ENCODE data around the gene HS2ST1. TPM values are rescaled to one million over a fixed set of nuclear protein-coding genes. Genes with fewer than 3 reads are reported as not detected.
"Not testable (repeated sequence)": the region's sequence is repeated elsewhere in the genome, so short reads cannot be mapped to it uniquely, and the experiment has no call there.

Gene HS2ST1
- total and polyA plus RNA-seq, 8 donors = 22.5 to 92.2 (median 70.7) TPM

GRCh38 chr1:86981482-86982213, 67.2 kb downstream of the HS2ST1 start:
- intact Hi-C loops (cut with DNase I) = no loop called here
- ATAC-seq (no peak), DNase-seq (no peak)
- Histone ChIP-seq H3K9me3 (no peaks in the 10 kb centered on the region), H3K36me3 (no peaks in the 10 kb centered on the region), H3K27me3 (no peaks in the 10 kb centered on the region), H3K4me3 (no peak overlapping the region), H3K27ac (no peak overlapping the region), H3K4me1 (no peaks in the 10 kb centered on the region)
- TF ChIP-seq CTCF (IDR thresholded peaks at IDR 0.05) = no peak

DNA sequence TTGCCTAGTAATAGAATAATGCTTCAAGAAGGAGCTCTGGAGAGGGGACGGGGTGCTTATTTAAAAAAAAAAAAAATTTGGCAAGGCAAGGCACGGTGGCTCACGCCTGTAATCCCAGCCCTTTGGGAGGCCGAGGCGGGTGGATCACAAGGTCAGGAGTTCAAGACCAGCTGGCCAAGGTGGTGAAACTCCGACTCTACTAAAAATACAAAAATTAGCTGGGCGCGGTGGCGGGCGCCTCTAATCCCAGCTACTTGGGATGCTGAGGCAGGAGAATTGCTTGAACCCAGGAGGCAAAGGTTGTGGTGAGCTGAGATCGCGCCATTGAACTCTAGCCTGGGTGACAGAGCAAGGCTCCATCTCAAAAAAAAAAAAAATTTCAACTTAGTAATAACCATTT, 69.2 kb downstream of the HS2ST1 start:
- H3K4me1 ChIP-seq; H3K36me3 ChIP-seq; ATAC-seq; H3K4me3 ChIP-seq; intact Hi-C loops (cut with DNase I); H3K27ac ChIP-seq; DNase-seq; H3K27me3 ChIP-seq; H3K9me3 ChIP-seq: not testable (repeated sequence)

DNA sequence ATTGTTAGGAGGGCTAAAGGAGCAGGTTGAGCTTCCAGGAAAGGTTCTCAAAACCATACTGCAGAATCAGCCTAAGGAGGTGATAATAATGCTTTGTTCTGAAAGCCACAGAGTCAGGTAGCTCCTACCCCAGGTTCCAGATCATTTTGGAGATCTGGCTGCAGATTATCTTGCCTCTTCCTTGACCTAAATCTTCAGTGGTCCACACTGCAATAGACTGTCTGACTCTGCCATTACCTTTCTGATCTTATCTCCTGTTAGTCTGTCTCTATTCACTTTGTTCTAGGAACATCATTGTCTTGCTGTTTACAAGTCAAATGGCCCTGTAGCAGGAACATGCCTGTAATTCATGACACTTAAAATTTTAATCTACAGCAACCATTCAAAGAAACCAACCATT, 73.0 kb downstream of the HS2ST1 start:
- DNase-seq = no peak
- TF ChIP-seq CTCF (IDR thresholded peaks at IDR 0.05) = no peak
- no peak overlapping the region for H3K4me3 ChIP-seq
- H3K9me3 ChIP-seq = no peaks in the 10 kb centered on the region
- H3K27me3 ChIP-seq = no peaks in the 10 kb centered on the region
- intact Hi-C loops (cut with DNase I) = no loop called here
- no peak overlapping the region for H3K27ac ChIP-seq
- no peak for ATAC-seq
- no peaks in the 10 kb centered on the region for H3K4me1 ChIP-seq
- H3K36me3 ChIP-seq = no peaks in the 10 kb centered on the region

DNA sequence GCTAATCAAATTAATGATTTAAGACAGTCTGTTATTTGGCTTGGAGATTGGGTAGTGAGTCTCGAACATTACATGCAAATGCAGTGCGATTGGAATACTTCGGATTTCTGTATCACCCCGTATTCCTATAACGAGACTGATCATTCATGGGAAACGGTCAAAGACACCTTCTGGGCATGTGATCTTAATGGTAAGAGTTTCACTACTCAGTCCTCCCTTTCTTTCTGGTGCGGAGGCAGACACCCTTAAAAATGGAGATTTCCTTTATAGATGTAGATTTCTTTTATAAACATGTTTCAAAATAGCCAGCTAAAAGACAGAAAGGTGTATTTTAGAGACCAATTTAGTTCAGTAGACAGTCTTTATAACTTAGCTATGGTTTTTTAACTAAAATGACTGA, 74.4 kb downstream of the HS2ST1 start:
- no peak overlapping the region for H3K4me3 ChIP-seq
- no peaks in the 10 kb centered on the region for H3K27me3 ChIP-seq
- no peaks in the 10 kb centered on the region for H3K4me1 ChIP-seq
- intact Hi-C loops (cut with DNase I) = no loop called here
- TF ChIP-seq CTCF (IDR thresholded peaks at IDR 0.05) = no peak
- no peaks in the 10 kb centered on the region for H3K9me3 ChIP-seq
- no peaks in the 10 kb centered on the region for H3K36me3 ChIP-seq
- ATAC-seq = no peak
- DNase-seq = no peak
- no peak overlapping the region for H3K27ac ChIP-seq

DNA sequence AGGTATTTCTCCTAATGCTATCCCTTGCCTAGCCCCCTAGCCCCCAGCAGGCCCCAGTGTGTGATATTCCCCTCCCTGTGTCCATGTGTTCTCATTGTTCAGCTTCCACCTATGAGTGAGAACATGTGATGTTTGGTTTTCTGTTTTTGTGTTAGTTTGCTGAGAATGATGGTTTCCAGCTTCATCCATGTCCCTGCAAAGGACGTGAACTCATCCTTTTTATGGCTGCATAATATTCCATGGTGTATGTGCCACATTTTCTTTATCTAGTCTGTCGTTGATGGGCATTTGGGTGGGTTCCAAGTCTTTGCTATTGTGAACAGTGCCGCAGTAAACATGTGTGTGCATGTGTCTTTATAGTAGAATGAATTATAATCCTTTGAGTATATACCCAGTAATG, 75.3 kb downstream of the HS2ST1 start:
- H3K27ac ChIP-seq; ATAC-seq; H3K4me3 ChIP-seq; H3K4me1 ChIP-seq; H3K36me3 ChIP-seq; H3K27me3 ChIP-seq; H3K9me3 ChIP-seq; DNase-seq; intact Hi-C loops (cut with DNase I): not testable (repeated sequence)

GRCh38 chr1:86990826-86991225, 76.4 kb downstream of the HS2ST1 start:
- no peaks in the 10 kb centered on the region for H3K9me3 ChIP-seq
- H3K36me3 ChIP-seq = no peaks in the 10 kb centered on the region
- H3K4me1 ChIP-seq = no peaks in the 10 kb centered on the region
- no peaks in the 10 kb centered on the region for H3K27me3 ChIP-seq
- no peak overlapping the region for H3K27ac ChIP-seq
- no peak for TF ChIP-seq CTCF (IDR thresholded peaks at IDR 0.05)
- intact Hi-C loops (cut with DNase I) = no loop called here
- DNase-seq (no peak), ATAC-seq (no peak)
- H3K4me3 ChIP-seq = no peak overlapping the region
